K562 (cell line): ENCODE measurements around the gene MIDN. TPM values are rescaled to one million over a fixed set of nuclear protein-coding genes. Genes with fewer than 3 reads are reported as not detected.
A peak's percentile ranks its signal among the peaks of the same experiment; 100 is the strongest.

Experiments
- BRCA1 ChIP-seq, 2 experiments: fragments of 450-650 bp in 1 of 2; sonication (generic) in 1 of 2; formaldehyde crosslinking in 1 of 2; IDR thresholded peaks; 2 replicates each; pipeline versions ENCODE4 v1.5.0 to v1.6.1; 2017 to 2020; ENCODE audit warnings: mild to moderate bottlenecking in 1 of 2, missing genetic modification reagents in 1 of 2
- CEBPZ ChIP-seq: fragments of 150-350 bp; IDR thresholded peaks from 2 replicates; pipeline ENCODE4 v1.6.1; 2014; ENCODE audit warnings: low read depth, mild to moderate bottlenecking, low read length, borderline replicate concordance
- HDAC8 ChIP-seq: fragments of 450-650 bp; IDR thresholded peaks from 2 replicates; pipeline ENCODE4 v1.6.1; 2016; ENCODE audit warnings: mild to moderate bottlenecking, missing genetic modification characterization, moderate library complexity, missing compliant biosample characterization
- ILK ChIP-seq: fragments of 450-650 bp; IDR thresholded peaks from 2 replicates; pipeline ENCODE4 v1.6.1; 2016; ENCODE audit warnings: missing genetic modification characterization, low read depth, mild to moderate bottlenecking, missing compliant biosample characterization, moderate library complexity, borderline replicate concordance
- MBD1 ChIP-seq: fragments of 250-450 bp; sonication (Bioruptor Pico); IDR thresholded peaks from 2 replicates; pipeline ENCODE4 v1.8.0; 2022; ENCODE audit warnings: inconsistent platforms
- MLLT1 ChIP-seq, 2 experiments: fragments of 450-650 bp; IDR thresholded peaks; 2 replicates each; pipeline ENCODE4 v1.6.1; 2016
- NR2C1 ChIP-seq, 2 experiments: fragments of 450-650 bp; IDR thresholded peaks; 2 replicates each; pipeline ENCODE4 v1.6.1; 2017; ENCODE audit warnings: mild to moderate bottlenecking in 2 of 2, antibody characterized with exemption in 1 of 2, inconsistent platforms in 1 of 2, missing compliant biosample characterization in 1 of 2, missing genetic modification characterization in 1 of 2
- PKNOX1 ChIP-seq: fragments of 450-650 bp; IDR thresholded peaks from 2 replicates; pipeline ENCODE4 v1.6.1; 2016
- TFAP4 ChIP-seq: sonication (generic); formaldehyde crosslinking; IDR thresholded peaks from 2 replicates; pipeline ENCODE4 v1.8.0; 2022; ENCODE audit warnings: missing genetic modification reagents, mild to moderate bottlenecking, moderate library complexity, borderline replicate concordance
- YBX1 ChIP-seq: fragments of 450-650 bp; IDR thresholded peaks from 2 replicates; pipeline ENCODE4 v1.7.1; 2016; ENCODE audit warnings: mild to moderate bottlenecking
- polyA plus RNA-seq, 8 experiments: library from polyadenylated mRNA; depleted of rRNA in 4 of 8; stranded (reverse) in 5 of 8; unstranded in 3 of 8; fragments of >200 nt; fragmentation: Nextera tagmentation in 2 of 8; fragmentation: Illumina TruSeq in 1 of 8; extraction: Ambion mirVana in 2 of 8; extraction: Trizol in 1 of 8; gene quantifications; 2 replicates each; pipeline versions ENCODE4 v1.2.1 to v1.2.3, GENCODE V29; 2011 to 2014; ENCODE audit warnings: inconsistent platforms in 1 of 8, missing spikeins in 1 of 8
- total RNA-seq, 7 experiments: library from RNA; depleted of rRNA in 6 of 7; stranded (reverse); fragments of >200 nt in 6 of 7; fragmentation: Illumina TruSeq in 2 of 7; extraction: Trizol in 2 of 7; gene quantifications; 2 replicates each; pipeline versions ENCODE4 v1.2.1 to v1.2.3, GENCODE V29; 2011 to 2021; ENCODE audit warnings: low replicate concordance in 1 of 7

Gene MIDN
- total and polyA plus RNA-seq, 9 of the 15 experiments (the other 6 are each of a cell fraction or from before 2014, with no cell fraction given): 0.17 to 120 (median 10.1) TPM

- TF ChIP-seq CEBPZ: peak; percentile 86; the same call in 1 of the 2 replicates
- peak in 1 of 2 experiments; percentile 77; a peak in 2 of 4 replicates for TF ChIP-seq MLLT1 (IDR thresholded peaks at IDR 0.05)
- no peak for TF ChIP-seq YBX1
- TF ChIP-seq TFAP4 (CRISPR knock-in tag): 0 out of 2 replicates have a peak, but pooled peaks have one; percentile 49
- peak; percentile 96 for TF ChIP-seq NR2C1 (IDR thresholded peaks at IDR 0.05)
- peak; percentile 97 for TF ChIP-seq NR2C1 (tag; IDR thresholded peaks at IDR 0.05)
- 0 out of 2 replicates have a peak, but pooled peaks have one; percentile 27 for TF ChIP-seq HDAC8 (tag)
- TF ChIP-seq ILK (tag): no peak
- no peak for TF ChIP-seq MBD1 (CRISPR knock-in tag)
- peak; percentile 99 for TF ChIP-seq PKNOX1
- no peak for TF ChIP-seq BRCA1 (IDR thresholded peaks at IDR 0.05)
- TF ChIP-seq BRCA1 (CRISPR knock-in tag; IDR thresholded peaks at IDR 0.05): no peak
Observed at GRCh38 chr19:1205114-1206099, 43.0 kb upstream of the MIDN start, which contains the start of gene STK11 (continued).
